Neural cell (in vitro differentiated cells): Measurements from ENCODE around the gene TSEN34. TPM values are rescaled to one million over a fixed set of nuclear protein-coding genes. Genes with fewer than 3 reads are reported as not detected.

Source experiments
- H2AFZ ChIP-seq: fragments of 200-600, 300-800 bp; sonication (generic), shearing (Covaris generic); 2 replicates; pipeline ENCODE4 v1.6.0; 2014; ENCODE audit warnings: low read depth, mild to moderate bottlenecking, antibody characterized with exemption, low read length, moderate library complexity
- H3F3A ChIP-seq: fragments of 200-600 bp; shearing (Covaris generic); 2 replicates; pipeline ENCODE4 v1.6.1; 2016; ENCODE audit warnings: mild to moderate bottlenecking, moderate library complexity, mixed read lengths, antibody characterized with exemption, low read length; ENCODE audit not compliant: insufficient read depth, poor library complexity, severe bottlenecking
- H3K27ac ChIP-seq: fragments of 200-600, 300-800 bp; sonication (generic), shearing (Covaris generic); 2 replicates; pipeline ENCODE4 v1.5.1; 2014; ENCODE audit warnings: mild to moderate bottlenecking, low read length, moderate library complexity
- H3K27me3 ChIP-seq: fragments of 300-800, 200-600 bp; sonication (generic), shearing (Covaris generic); 2 replicates; pipeline ENCODE4 v1.6.0; 2014; ENCODE audit warnings: mild to moderate bottlenecking, low read depth, low read length, moderate library complexity; ENCODE audit not compliant: insufficient read depth
- H3K36me3 ChIP-seq: fragments of 300-800, 200-600 bp; sonication (generic), shearing (Covaris generic); 2 replicates; pipeline ENCODE4 v1.5.1; 2014; ENCODE audit warnings: mild to moderate bottlenecking, antibody characterized with exemption, low read length, moderate library complexity; ENCODE audit not compliant: insufficient read depth
- H3K4me2 ChIP-seq: fragments of 300-800, 200-600 bp; sonication (generic), shearing (Covaris generic); 2 replicates; pipeline ENCODE4 v1.6.0; 2014; ENCODE audit warnings: mild to moderate bottlenecking, low read length
- H3K4me3 ChIP-seq: fragments of 300-800, 200-600 bp; sonication (generic), shearing (Covaris generic); 2 replicates; pipeline ENCODE4 v1.5.1; 2014; ENCODE audit warnings: mild to moderate bottlenecking, low read length, moderate library complexity
- H3K79me2 ChIP-seq: fragments of 200-600 bp; shearing (Covaris generic); replicated peaks from 2 replicates; pipeline ENCODE4 v1.6.0; 2014; ENCODE audit warnings: mild to moderate bottlenecking, low read length, moderate library complexity; ENCODE audit not compliant: insufficient read depth
- H3K9ac ChIP-seq: fragments of 300-800, 200-600 bp; sonication (generic), shearing (Covaris generic); 2 replicates; pipeline ENCODE4 v1.6.1; 2016; ENCODE audit warnings: mild to moderate bottlenecking, low read length, mixed read lengths
- H3K9me2 ChIP-seq: fragments of 200-600 bp; shearing (Covaris generic); 2 replicates; pipeline ENCODE4 v1.6.1; 2016; ENCODE audit warnings: mild to moderate bottlenecking, low read length, mixed read lengths; ENCODE audit not compliant: insufficient read depth
- H3K9me3 ChIP-seq: fragments of 200-600, 300-800 bp; sonication (generic), shearing (Covaris generic); 2 replicates; pipeline ENCODE4 v1.6.1; 2016; ENCODE audit warnings: mild to moderate bottlenecking, mixed run types, low read length, moderate library complexity, mixed read lengths
- H4K20me1 ChIP-seq: fragments of 200-600 bp; shearing (Covaris generic); 2 replicates; pipeline ENCODE4 v1.6.1; 2016; ENCODE audit warnings: mild to moderate bottlenecking, mixed run types; ENCODE audit not compliant: insufficient read depth
- EP300 ChIP-seq: fragments of 450-650 bp; conservative IDR thresholded peaks from 2 replicates; pipeline ENCODE4 v1.6.1; 2014; ENCODE audit warnings: antibody characterized with exemption, mild to moderate bottlenecking, moderate library complexity; ENCODE audit not compliant: poor library complexity, severe bottlenecking
- EZH2 ChIP-seq: fragments of 200-600, 300-800 bp; shearing (Covaris generic), sonication (generic); IDR thresholded peaks from 2 replicates; pipeline ENCODE4 v1.6.1; 2014; ENCODE audit warnings: antibody characterized with exemption, low read length, borderline replicate concordance, mild to moderate bottlenecking; ENCODE audit not compliant: insufficient read depth, poor library complexity, severe bottlenecking
- MXI1 ChIP-seq: fragments of 450-650 bp; conservative IDR thresholded peaks from 2 replicates; pipeline ENCODE4 v1.6.1; 2014; ENCODE audit warnings: antibody characterized with exemption, mild to moderate bottlenecking; ENCODE audit not compliant: poor library complexity, severe bottlenecking
- POLR2AphosphoS5 ChIP-seq: IDR thresholded peaks from 2 replicates; pipeline ENCODE4 v1.6.1; 2012
- RAD21 ChIP-seq: fragments of 450-650 bp; conservative IDR thresholded peaks from 2 replicates; pipeline ENCODE4 v1.6.1; 2014; ENCODE audit warnings: antibody characterized with exemption, mild to moderate bottlenecking, moderate library complexity
- SMC3 ChIP-seq: fragments of 450-650 bp; conservative IDR thresholded peaks from 2 replicates; pipeline ENCODE4 v1.6.1; 2014; ENCODE audit warnings: antibody characterized with exemption, mild to moderate bottlenecking, moderate library complexity; ENCODE audit not compliant: poor library complexity
- TAF1 ChIP-seq: IDR thresholded peaks from 2 replicates; pipeline ENCODE4 v1.6.1; 2012; ENCODE audit warnings: low read depth
- polyA plus RNA-seq: library from polyadenylated mRNA; depleted of rRNA; stranded (reverse); fragments of >200 nt; gene quantifications from 2 replicates; pipeline ENCODE4 v1.2.3, GENCODE V29; 2014
- TF ChIP-seq, protein P1 (sequence below): fragments of 450-650 bp; IDR thresholded peaks from 2 replicates; pipeline ENCODE4 v1.5.1; 2014; ENCODE audit warnings: antibody characterized with exemption, mild to moderate bottlenecking, moderate library complexity; ENCODE audit not compliant: poor library complexity, severe bottlenecking
- TF ChIP-seq, protein P2 (sequence below): IDR thresholded peaks from 2 replicates; pipeline ENCODE4 v1.6.1; 2012; ENCODE audit warnings: borderline replicate concordance

The TSEN34 gene
- polyA plus RNA-seq, 1 donor from 2014 or later, result 113 TPM

DNA sequence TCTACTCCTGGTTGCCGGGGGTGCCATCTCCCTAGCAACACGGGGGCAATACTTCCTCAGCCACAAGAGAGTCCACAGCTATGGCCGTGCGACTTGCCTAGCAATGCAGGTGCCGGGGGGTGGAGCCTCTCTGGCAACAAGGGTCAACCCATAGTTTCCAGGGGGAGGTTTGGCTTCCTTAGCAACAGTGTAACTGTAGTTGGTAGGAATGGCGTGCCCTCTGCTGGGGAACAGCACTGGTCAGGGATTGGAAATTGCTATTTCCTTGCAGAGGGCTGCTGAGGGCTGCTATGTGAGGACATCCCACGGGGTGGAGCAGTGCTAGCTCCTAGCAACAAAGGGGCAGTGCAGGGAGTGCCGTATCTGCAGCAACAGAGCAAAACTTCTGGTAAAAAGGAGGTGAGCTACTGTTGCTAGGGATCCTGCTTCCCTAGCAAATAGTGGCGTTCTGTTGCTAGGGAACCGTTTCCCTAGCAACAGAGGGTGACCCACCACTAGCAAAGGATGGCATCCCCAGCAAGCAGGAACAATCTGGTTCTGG, 11.1 kb upstream of the TSEN34 start:
- Histone ChIP-seq H3K9me2 (no peaks in the 10 kb centered on the region), H3K4me2 (peak overlapping the region; percentile 81), H2AFZ (no peak overlapping the region), H4K20me1 (no peaks in the 10 kb centered on the region), H3K9me3 (no peaks in the 10 kb centered on the region), H3K36me3 (no peaks in the 10 kb centered on the region), H3K27ac (peak overlapping the region; percentile 93), H3K79me2 (no peaks in the 10 kb centered on the region), H3F3A (no peaks in the 10 kb centered on the region), H3K27me3 (no peaks in the 10 kb centered on the region), H3K9ac (peak overlapping the region; percentile 70), H3K4me3 (peak overlapping the region; percentile 61)
- TF ChIP-seq SMC3, result peak; percentile 90
- TF ChIP-seq EZH2, result no peak
- no peak for TF ChIP-seq TAF1
- TF ChIP-seq, protein P1, sequence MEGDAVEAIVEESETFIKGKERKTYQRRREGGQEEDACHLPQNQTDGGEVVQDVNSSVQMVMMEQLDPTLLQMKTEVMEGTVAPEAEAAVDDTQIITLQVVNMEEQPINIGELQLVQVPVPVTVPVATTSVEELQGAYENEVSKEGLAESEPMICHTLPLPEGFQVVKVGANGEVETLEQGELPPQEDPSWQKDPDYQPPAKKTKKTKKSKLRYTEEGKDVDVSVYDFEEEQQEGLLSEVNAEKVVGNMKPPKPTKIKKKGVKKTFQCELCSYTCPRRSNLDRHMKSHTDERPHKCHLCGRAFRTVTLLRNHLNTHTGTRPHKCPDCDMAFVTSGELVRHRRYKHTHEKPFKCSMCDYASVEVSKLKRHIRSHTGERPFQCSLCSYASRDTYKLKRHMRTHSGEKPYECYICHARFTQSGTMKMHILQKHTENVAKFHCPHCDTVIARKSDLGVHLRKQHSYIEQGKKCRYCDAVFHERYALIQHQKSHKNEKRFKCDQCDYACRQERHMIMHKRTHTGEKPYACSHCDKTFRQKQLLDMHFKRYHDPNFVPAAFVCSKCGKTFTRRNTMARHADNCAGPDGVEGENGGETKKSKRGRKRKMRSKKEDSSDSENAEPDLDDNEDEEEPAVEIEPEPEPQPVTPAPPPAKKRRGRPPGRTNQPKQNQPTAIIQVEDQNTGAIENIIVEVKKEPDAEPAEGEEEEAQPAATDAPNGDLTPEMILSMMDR, result peak; percentile 94
- TF ChIP-seq MXI1, result peak; percentile 91
- TF ChIP-seq EP300, result peak; percentile 84
- peak; percentile 14 for TF ChIP-seq POLR2AphosphoS5
- TF ChIP-seq, protein P2, sequence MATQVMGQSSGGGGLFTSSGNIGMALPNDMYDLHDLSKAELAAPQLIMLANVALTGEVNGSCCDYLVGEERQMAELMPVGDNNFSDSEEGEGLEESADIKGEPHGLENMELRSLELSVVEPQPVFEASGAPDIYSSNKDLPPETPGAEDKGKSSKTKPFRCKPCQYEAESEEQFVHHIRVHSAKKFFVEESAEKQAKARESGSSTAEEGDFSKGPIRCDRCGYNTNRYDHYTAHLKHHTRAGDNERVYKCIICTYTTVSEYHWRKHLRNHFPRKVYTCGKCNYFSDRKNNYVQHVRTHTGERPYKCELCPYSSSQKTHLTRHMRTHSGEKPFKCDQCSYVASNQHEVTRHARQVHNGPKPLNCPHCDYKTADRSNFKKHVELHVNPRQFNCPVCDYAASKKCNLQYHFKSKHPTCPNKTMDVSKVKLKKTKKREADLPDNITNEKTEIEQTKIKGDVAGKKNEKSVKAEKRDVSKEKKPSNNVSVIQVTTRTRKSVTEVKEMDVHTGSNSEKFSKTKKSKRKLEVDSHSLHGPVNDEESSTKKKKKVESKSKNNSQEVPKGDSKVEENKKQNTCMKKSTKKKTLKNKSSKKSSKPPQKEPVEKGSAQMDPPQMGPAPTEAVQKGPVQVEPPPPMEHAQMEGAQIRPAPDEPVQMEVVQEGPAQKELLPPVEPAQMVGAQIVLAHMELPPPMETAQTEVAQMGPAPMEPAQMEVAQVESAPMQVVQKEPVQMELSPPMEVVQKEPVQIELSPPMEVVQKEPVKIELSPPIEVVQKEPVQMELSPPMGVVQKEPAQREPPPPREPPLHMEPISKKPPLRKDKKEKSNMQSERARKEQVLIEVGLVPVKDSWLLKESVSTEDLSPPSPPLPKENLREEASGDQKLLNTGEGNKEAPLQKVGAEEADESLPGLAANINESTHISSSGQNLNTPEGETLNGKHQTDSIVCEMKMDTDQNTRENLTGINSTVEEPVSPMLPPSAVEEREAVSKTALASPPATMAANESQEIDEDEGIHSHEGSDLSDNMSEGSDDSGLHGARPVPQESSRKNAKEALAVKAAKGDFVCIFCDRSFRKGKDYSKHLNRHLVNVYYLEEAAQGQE, result no peak
- peak; percentile 79 for TF ChIP-seq RAD21

DNA sequence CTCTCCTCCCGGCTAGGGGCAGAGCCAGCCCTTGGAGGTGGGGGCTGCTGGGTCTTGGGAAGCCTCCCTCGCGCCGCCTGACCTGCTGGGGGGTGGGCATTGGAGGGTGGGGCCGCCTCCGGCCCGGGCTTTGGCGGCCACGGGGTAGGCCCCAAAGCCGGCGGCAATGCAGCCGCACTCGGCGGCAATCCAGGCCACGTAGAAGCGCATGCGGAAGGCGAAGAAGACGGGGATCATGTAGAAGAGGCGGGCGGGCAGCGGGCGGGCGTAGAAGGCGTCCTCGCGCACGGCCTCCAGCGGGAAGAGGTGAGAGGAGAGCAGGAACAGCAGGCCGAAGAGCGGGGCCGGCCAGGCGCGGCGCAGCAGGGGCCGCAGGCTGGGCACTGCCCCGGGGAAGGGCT, 10.4 kb upstream of the TSEN34 start:
- no peaks in the 10 kb centered on the region for H4K20me1 ChIP-seq
- peak overlapping the region; percentile 93 for H3K27ac ChIP-seq
- peak overlapping the region; percentile 51 for H3K4me2 ChIP-seq

More for the DNA sequence above, 10.4 kb upstream of the TSEN34 start:
- Histone ChIP-seq H3K4me3 (peak overlapping the region; percentile 61), H3K9me3 (no peaks in the 10 kb centered on the region), H3K79me2 (no peaks in the 10 kb centered on the region), H3K9me2 (no peaks in the 10 kb centered on the region), H3K9ac (peak overlapping the region; percentile 70), H3K36me3 (no peaks in the 10 kb centered on the region), H2AFZ (no peak overlapping the region), H3K27me3 (no peaks in the 10 kb centered on the region), H3F3A (no peaks in the 10 kb centered on the region)
- TF ChIP-seq MXI1, result no peak
- TF ChIP-seq RAD21, result no peak
- TF ChIP-seq EP300, result no peak
- TF ChIP-seq, protein P2, result no peak
- no peak for TF ChIP-seq SMC3
- TF ChIP-seq TAF1, result no peak
- no peak for TF ChIP-seq EZH2
- TF ChIP-seq, protein P1, result no peak
- TF ChIP-seq POLR2AphosphoS5, result no peak
